Loucy (cell line): ENCODE data around the gene EPSTI1.

Source experiments
- H2AFZ ChIP-seq: fragments of 200-600 bp; sonication (generic); 2 replicates; pipeline ENCODE4 v1.6.0; 2016; ENCODE audit warnings: antibody characterized with exemption, mild to moderate bottlenecking, low read length, moderate library complexity
- H3F3A ChIP-seq: fragments of 200-600 bp; 2 replicates; pipeline ENCODE4 v1.6.0; 2016; ENCODE audit warnings: antibody characterized with exemption, low read depth, mild to moderate bottlenecking
- H3K27me3 ChIP-seq: fragments of 200-600 bp; sonication (generic); 2 replicates; pipeline ENCODE4 v1.6.1; 2014; ENCODE audit warnings: low read length, mild to moderate bottlenecking; ENCODE audit not compliant: insufficient read depth, poor library complexity, severe bottlenecking
- H3K36me3 ChIP-seq: fragments of 200-600 bp; sonication (generic); 2 replicates; pipeline ENCODE4 v1.6.1; 2016; ENCODE audit warnings: low read length; ENCODE audit not compliant: insufficient read depth
- H3K4me1 ChIP-seq: fragments of 200-600 bp; sonication (generic); 2 replicates; pipeline ENCODE4 v1.5.1; 2014; ENCODE audit warnings: low read length, mild to moderate bottlenecking; ENCODE audit not compliant: insufficient read depth, poor library complexity, severe bottlenecking
- H3K4me2 ChIP-seq: fragments of 200-600 bp; sonication (generic); 2 replicates; pipeline ENCODE4 v1.6.0; 2014; ENCODE audit warnings: antibody characterized with exemption, low read length, low read depth, mild to moderate bottlenecking; ENCODE audit not compliant: poor library complexity, severe bottlenecking
- H3K4me3 ChIP-seq: fragments of 200-600 bp; sonication (generic); 2 replicates; pipeline ENCODE4 v1.5.1; 2014; ENCODE audit warnings: low read length, mild to moderate bottlenecking, mixed read lengths; ENCODE audit not compliant: poor library complexity, severe bottlenecking
- H3K79me2 ChIP-seq: fragments of 200-600 bp; sonication (generic); 2 replicates; pipeline ENCODE4 v1.6.1; 2014; ENCODE audit warnings: low read length; ENCODE audit not compliant: insufficient read depth
- H3K9ac ChIP-seq: fragments of 200-600 bp; sonication (generic); 2 replicates; pipeline ENCODE4 v1.6.0; 2014; ENCODE audit warnings: mild to moderate bottlenecking, low read depth, low read length, moderate library complexity; ENCODE audit not compliant: poor library complexity, severe bottlenecking
- H3K9me2 ChIP-seq: fragments of 200-600 bp; sonication (generic); replicated peaks from 2 replicates; pipeline ENCODE4 v1.6.1; 2016; ENCODE audit warnings: low read depth, low read length, mixed read lengths
- H3K9me3 ChIP-seq: fragments of 200-600 bp; sonication (generic); 2 replicates; pipeline ENCODE4 v1.6.1; 2014; ENCODE audit warnings: mild to moderate bottlenecking, antibody characterized with exemption, low read length, low read depth; ENCODE audit not compliant: insufficient read depth
- H4K20me1 ChIP-seq: fragments of 200-600 bp; sonication (generic); 2 replicates; pipeline ENCODE4 v1.6.0; 2014; ENCODE audit warnings: antibody characterized with exemption, low read length, mild to moderate bottlenecking; ENCODE audit not compliant: insufficient read depth, poor library complexity, severe bottlenecking
- EZH2phosphoT487 ChIP-seq: fragments of 200-600 bp; IDR thresholded peaks from 2 replicates; pipeline ENCODE4 v1.6.1; 2018; ENCODE audit warnings: antibody characterized with exemption, mild to moderate bottlenecking, moderate library complexity, borderline replicate concordance
- TF ChIP-seq, protein P1 (sequence below): fragments of 200-600 bp; sonication (generic); conservative IDR thresholded peaks from 2 replicates; pipeline ENCODE4 v1.5.1; 2014; ENCODE audit warnings: mild to moderate bottlenecking, antibody characterized with exemption, low read length

EPSTI1 gene

DNA sequence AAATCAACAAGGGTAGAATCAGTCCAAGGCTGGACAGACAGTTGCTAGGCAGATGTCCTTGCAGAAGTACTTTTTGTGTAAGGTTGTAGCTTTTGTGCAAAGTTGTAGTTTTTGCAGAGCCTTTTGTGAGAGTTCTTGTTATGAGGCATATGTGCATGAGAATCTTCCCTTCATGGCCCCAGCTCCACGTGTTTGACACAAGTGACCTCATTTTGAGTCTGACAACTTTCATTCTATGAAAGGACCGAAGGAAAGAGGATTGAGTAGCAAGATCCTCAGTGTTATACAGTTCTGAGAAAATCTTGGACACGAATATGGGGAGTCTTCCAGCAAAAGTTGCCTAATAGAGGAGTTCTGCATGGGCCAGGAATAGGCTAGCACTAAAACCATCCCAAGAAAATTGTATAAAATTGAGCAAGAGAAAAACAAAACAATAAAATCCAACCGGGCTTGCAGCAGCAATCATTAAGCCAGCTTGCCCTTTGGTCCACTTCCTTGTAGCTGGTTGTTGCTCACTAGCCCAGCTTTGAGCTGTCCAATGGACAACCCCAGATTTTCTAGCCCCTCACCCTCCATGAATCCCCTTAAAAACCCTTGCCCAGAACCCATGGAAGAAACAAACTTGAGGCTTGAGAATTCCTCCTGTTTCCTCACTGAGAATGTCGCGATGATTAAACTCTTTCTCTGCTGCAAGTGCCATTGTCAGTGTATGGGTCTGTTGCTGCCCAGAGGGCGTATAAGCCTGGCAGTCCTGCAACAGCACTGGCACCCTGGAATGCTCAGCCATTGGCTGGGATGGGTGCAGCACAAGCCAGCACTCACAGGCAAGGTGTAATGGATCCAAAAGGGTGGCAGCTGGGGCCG lies 6.5 kb downstream of the EPSTI1 start:
- Histone ChIP-seq H3K4me3 (no peak overlapping the region), H3K4me1 (peaks cover 6% of the 10 kb centered on the region), H3K27me3 (no peaks in the 10 kb centered on the region), H2AFZ (no peak overlapping the region), H3K9ac (no peak overlapping the region), H3K9me2 (no peaks in the 10 kb centered on the region), H3K79me2 (no peaks in the 10 kb centered on the region), H3F3A (no peaks in the 10 kb centered on the region), H3K36me3 (no peaks in the 10 kb centered on the region), H3K4me2 (no peak overlapping the region), H4K20me1 (no peaks in the 10 kb centered on the region), H3K9me3 (no peaks in the 10 kb centered on the region)
- TF ChIP-seq EZH2phosphoT487: no peak
- TF ChIP-seq, protein P1, sequence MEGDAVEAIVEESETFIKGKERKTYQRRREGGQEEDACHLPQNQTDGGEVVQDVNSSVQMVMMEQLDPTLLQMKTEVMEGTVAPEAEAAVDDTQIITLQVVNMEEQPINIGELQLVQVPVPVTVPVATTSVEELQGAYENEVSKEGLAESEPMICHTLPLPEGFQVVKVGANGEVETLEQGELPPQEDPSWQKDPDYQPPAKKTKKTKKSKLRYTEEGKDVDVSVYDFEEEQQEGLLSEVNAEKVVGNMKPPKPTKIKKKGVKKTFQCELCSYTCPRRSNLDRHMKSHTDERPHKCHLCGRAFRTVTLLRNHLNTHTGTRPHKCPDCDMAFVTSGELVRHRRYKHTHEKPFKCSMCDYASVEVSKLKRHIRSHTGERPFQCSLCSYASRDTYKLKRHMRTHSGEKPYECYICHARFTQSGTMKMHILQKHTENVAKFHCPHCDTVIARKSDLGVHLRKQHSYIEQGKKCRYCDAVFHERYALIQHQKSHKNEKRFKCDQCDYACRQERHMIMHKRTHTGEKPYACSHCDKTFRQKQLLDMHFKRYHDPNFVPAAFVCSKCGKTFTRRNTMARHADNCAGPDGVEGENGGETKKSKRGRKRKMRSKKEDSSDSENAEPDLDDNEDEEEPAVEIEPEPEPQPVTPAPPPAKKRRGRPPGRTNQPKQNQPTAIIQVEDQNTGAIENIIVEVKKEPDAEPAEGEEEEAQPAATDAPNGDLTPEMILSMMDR: no peak

DNA sequence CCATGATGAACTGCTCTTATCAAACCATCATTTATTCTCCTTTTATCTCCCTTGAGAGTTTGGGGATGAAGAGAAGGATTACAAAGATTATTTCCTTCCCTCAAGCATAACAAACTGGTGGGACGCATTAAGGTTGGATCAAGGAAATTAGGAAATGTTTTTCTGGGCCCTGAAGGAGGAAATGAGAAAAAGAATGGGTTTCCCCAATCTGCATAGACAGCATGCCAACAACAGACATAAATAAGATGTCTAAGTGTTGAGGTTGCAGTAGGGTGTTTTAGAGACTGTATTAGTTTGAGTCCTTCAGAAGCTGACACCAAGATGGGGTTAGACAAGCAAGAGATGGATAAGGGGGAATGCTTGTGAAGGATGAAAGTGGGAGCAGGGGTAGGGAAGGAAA lies 7.3 kb downstream of the EPSTI1 start:
- Histone ChIP-seq H3K27me3 (no peaks in the 10 kb centered on the region), H3K4me1 (no peaks in the 10 kb centered on the region), H3K9me2 (no peaks in the 10 kb centered on the region), H3F3A (no peaks in the 10 kb centered on the region), H4K20me1 (no peaks in the 10 kb centered on the region), H3K4me2 (no peak overlapping the region), H3K4me3 (no peak overlapping the region), H3K79me2 (no peaks in the 10 kb centered on the region), H3K36me3 (no peaks in the 10 kb centered on the region), H3K9me3 (no peaks in the 10 kb centered on the region), H3K9ac (no peak overlapping the region), H2AFZ (no peak overlapping the region)
- TF ChIP-seq, protein P1: no peak
- TF ChIP-seq EZH2phosphoT487: no peak

DNA sequence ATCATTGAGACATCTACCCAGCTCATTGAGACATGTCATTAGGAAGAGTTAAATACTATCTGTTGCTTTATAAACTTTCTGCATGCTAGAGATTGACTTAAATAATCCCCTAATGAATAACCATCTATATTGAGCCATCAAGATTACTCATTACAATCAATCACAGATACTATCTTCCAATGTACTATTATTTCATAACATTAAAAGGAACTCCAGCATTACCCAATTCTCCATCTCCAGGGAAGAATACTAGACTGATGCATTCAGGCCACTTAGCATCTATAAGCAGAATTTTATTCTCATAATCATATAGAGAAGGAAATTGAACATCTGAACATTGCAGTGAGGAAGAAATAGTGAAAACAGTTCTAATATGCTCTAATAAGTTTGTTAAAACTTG lies 8.0 kb downstream of the EPSTI1 start:
- Histone ChIP-seq H2AFZ (no peak overlapping the region), H3K79me2 (no peaks in the 10 kb centered on the region), H3K9me3 (no peaks in the 10 kb centered on the region), H3F3A (no peaks in the 10 kb centered on the region), H3K4me2 (no peak overlapping the region), H3K36me3 (no peaks in the 10 kb centered on the region), H3K4me1 (no peaks in the 10 kb centered on the region), H3K9me2 (no peaks in the 10 kb centered on the region), H4K20me1 (no peaks in the 10 kb centered on the region), H3K27me3 (no peaks in the 10 kb centered on the region), H3K4me3 (no peak overlapping the region), H3K9ac (no peak overlapping the region)
- TF ChIP-seq EZH2phosphoT487: no peak
- TF ChIP-seq, protein P1: no peak
